Endometrial microvascular endothelial cells (primary cell): Measurements from ENCODE around the gene TRIM49C. TPM values are rescaled to one million over a fixed set of nuclear protein-coding genes. Genes with fewer than 3 reads are reported as not detected.
"Not testable (repeated sequence)": the region's sequence is repeated elsewhere in the genome, so short reads cannot be mapped to it uniquely, and the experiment has no call there.

Experiments
- in situ Hi-C: cut with HindIII; loops from 2 replicates; pipeline ENCODE4 v1.10.0; 2017; ENCODE audit warnings: low sequenced_read_pairs, low pct_unique_long_range_greater_than_20kb; ENCODE audit errors: inconsistent ontology term
- total RNA-seq: library from RNA; depleted of rRNA; stranded (reverse); fragments of >200 nt; gene quantifications from one replicate; pipeline ENCODE4 v1.2.3, GENCODE V29; 2015; ENCODE audit errors: inconsistent ontology term

Gene TRIM49C, protein sequence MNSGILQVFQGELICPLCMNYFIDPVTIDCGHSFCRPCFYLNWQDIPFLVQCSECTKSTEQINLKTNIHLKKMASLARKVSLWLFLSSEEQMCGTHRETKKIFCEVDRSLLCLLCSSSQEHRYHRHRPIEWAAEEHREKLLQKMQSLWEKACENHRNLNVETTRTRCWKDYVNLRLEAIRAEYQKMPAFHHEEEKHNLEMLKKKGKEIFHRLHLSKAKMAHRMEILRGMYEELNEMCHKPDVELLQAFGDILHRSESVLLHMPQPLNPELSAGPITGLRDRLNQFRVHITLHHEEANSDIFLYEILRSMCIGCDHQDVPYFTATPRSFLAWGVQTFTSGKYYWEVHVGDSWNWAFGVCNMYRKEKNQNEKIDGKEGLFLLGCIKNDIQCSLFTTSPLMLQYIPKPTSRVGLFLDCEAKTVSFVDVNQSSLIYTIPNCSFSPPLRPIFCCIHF
- not detected for total RNA-seq

DNA sequence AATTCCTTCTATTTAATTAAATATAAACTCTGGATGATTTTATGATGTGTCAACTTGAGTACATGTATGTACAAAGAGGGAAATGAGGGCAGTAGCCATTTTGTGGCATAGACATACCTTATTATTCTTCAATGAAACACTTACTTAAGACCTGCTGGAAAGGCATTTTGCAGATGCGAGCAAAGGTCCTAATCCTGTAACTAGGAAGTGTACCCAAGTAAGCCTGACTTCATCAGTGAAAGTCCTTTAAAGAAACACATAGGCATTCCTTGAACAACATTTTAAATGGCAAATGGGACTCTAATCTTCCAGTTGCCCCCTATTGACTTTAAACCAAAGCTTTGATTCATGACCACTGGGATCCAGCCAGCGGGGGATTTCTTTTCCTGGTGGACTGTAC is at the start of gene TRIM49C:
Gene TRIM49C, plus strand, starts transcription at position 301 of the 400 bp plus-strand sequence. CDS start 4,106 bp downstream, outside the sequence.
- in situ Hi-C loops = not testable (repeated sequence)

DNA sequence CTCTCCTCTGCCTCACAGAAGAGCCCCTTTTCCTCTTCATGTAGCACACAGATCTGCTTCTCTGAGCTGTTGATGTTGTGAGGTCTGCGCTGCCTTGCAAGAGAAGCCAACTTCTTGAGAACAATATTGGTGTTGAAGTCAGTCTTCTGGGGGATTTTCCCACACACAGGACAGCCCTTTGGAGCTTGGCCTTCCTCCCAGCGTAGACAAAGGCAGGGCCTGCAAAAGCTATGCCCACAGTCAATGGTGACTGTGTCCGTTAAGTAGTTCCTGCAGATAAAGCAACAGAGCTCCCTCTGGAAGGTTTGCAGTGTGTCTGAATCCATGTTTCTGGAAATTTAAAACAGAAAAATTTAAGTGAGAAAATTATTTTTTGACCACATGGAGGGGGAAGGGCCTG is 6.7 kb upstream of the TRIM49C start:
- in situ Hi-C loops = not testable (repeated sequence)

DNA sequence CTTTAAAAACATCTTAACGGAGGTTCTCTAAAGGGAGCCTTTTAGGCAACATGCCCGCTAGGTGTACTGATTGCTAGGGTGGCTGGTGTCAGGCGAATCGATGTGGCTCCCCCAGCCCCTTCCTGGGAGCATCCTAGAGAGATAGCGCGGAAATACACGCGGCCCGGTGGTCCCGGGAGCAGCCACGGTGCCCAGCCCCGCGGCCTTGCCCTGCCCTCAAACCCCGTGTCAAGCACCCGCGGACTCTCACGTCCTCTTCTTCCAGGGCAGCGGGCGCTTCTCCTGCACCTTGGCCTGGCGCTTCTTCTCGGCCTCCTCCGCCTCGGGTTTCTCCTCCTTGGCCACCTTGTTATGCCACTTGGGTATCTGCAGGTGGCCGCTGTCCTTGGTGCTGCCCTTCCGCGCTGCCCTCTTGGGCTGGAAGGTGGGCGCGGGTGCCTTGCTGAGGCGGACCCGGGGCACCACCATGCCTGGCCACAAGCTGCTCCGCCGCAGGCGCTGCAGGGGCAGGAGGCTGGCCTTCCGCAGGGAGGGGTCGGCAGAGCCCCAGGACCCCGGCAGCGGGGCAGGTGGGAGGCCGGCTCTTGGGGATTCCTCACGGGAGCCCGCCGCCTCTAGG is 20.8 kb downstream of the TRIM49C start:
- in situ Hi-C loops = not testable (repeated sequence)

DNA sequence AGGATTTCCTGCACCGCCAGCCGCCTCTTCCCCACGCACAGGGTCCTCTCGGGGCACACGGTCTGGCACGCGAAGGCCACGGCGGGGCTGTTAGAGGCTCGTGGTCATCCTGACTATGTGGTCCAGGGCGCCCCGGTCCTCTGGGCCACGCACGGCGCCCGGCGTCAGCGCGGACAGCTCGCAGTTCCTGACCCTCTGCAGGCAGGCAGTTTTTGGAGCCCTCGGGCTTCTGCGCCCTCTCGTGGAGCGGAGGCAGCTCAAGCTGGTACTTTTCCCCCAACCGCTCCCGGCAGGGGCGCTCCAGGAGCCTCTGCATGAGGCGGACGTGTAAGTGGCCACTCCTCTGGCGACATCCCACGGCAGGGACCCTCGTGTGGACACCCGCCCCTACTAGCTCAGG is 21.4 kb downstream of the TRIM49C start:
- in situ Hi-C loops = not testable (repeated sequence)

DNA sequence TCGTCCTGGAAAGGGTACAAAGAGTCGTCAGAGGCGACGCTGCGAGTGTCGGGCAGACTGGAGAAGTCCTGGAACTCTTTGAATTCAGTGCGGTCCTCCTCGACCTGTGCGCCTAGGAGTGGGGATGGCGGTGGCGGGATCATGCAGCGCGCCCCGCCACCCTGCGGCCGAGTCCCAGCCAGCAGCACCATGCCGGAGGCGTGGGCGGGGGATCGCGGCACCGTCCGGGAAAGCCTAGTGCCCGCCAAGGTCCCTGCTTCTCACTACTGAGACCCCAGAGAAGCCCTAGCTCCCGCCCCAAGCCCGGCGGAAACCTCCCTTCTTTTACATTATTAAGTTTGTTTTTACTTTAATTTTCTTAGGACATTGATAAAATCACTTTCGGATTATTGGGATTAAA is 22.6 kb downstream of the TRIM49C start:
- in situ Hi-C loops = not testable (repeated sequence)

DNA sequence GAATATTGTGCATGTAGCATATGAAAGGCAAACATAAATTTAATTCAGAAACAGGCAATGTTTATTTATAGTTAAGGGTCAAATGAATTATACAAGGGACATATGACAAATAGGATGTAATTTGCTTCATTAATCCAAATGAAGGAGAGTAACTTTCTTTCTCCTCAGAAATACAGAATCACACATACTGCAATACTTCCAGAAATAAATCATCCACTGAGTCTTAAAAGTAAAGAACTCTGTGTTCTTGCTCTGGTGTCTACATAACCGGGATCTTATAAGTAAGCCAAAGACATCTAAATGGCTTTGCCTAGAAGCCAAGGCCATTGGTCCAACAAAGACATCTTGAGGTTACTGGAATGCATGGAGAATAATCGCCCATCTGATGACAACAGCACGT is 54.7 kb downstream of the TRIM49C start, which contains the start of gene UBTFL1:
Gene UBTFL1, plus strand, starts transcription at position 301 of the 400 bp plus-strand sequence. Its CDS starts 0 bp downstream, at position 301.
- in situ Hi-C loops = not testable (repeated sequence)

DNA sequence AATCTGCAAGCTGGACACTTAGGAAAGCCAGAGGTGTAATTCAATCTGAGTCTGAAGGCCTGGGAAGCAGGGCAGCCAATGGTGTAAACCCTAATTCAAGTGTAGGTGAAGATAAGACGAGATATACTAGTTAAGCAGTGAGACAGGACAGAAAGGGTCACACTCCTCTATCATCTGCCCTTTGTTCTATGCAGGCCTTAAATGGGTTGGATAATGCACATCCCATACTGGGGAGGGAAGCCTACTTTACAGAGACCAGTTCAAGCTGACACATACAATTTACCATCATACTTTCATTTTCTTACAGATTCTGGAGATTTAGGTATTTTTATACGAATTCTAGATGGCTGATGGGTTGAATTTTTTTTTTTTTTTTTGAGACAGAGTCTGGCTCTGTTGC is 57.8 kb downstream of the TRIM49C start:
- in situ Hi-C loops = not testable (repeated sequence)

Other genes with a start within 250 kb of the TRIM49C start
- not detected for gene TRIM49, start 222.5 kb upstream of the TRIM49C start, total RNA-seq
- not detected for gene TRIM64B, start 152.6 kb upstream of the TRIM49C start, total RNA-seq
- not detected for gene TRIM49D1, start 108.9 kb upstream of the TRIM49C start, total RNA-seq
- not detected for gene TRIM49D2, start 107.0 kb upstream of the TRIM49C start, total RNA-seq
- gene TRIM64, start 65.1 kb upstream of the TRIM49C start, total RNA-seq = not detected
- gene UBTFL1, start 54.8 kb downstream of the TRIM49C start, total RNA-seq = not detected
- not detected for gene NAALAD2, start 103.6 kb downstream of the TRIM49C start, total RNA-seq
- gene CHORDC1, start 191.9 kb downstream of the TRIM49C start, total RNA-seq = 86.0 TPM